HG02588 (cell line): ENCODE data around the gene CPT1B.

Experiments used
- ATAC-seq: cut with Tn5 transposase; IDR thresholded peaks from one replicate; pipeline ENCODE4 v1.9.1; 2021; ENCODE audit warnings: mild to moderate bottlenecking, moderate library complexity; ENCODE audit not compliant: unreplicated experiment

Gene CPT1B

GRCh38 chr22:50587407-50587806 lies 9.2 kb upstream of the CPT1B start:
- no peak for ATAC-seq

GRCh38 chr22:50586416-50586815 lies 8.2 kb upstream of the CPT1B start:
- no peak for ATAC-seq

- no peak for ATAC-seq
Measured at GRCh38 chr22:50585781-50586180, 7.6 kb upstream of the CPT1B start.

- no peak for ATAC-seq
Measured at GRCh38 chr22:50585238-50585637, 7.0 kb upstream of the CPT1B start.

- ATAC-seq = no peak
Measured at GRCh38 chr22:50584106-50585096, 6.2 kb upstream of the CPT1B start.

- peak; percentile 16 for ATAC-seq
Measured at GRCh38 chr22:50583294-50583861, 5.2 kb upstream of the CPT1B start.

GRCh38 chr22:50582493-50583293 lies 4.5 kb upstream of the CPT1B start, which contains the start of gene CHKB:
Gene CHKB, minus strand, starts transcription at chr22:50582849. Its CDS starts 68 bp downstream, at chr22:50582781.
- peak; percentile 89 for ATAC-seq

- ATAC-seq = peak; percentile 31
Measured at GRCh38 chr22:50581950-50582492, 3.8 kb upstream of the CPT1B start.

GRCh38 chr22:50581031-50581949 lies 3.1 kb upstream of the CPT1B start:
- no peak for ATAC-seq

- no peak for ATAC-seq
Measured at GRCh38 chr22:50579752-50580151, 1.5 kb upstream of the CPT1B start.

- no peak for ATAC-seq
Measured at GRCh38 chr22:50578776-50579310, 616 bp upstream of the CPT1B start.

GRCh38 chr22:50577697-50577986 lies 585 bp downstream of the CPT1B start:
- no peak for ATAC-seq

- no peak for ATAC-seq
Measured at GRCh38 chr22:50576806-50577696, 1.2 kb downstream of the CPT1B start.

- ATAC-seq = no peak
Measured at GRCh38 chr22:50576070-50576469, 2.2 kb downstream of the CPT1B start.

- ATAC-seq = no peak
Measured at GRCh38 chr22:50575426-50575941, 2.7 kb downstream of the CPT1B start.

GRCh38 chr22:50574383-50574755 lies 3.9 kb downstream of the CPT1B start:
- ATAC-seq = no peak

GRCh38 chr22:50573491-50574382 lies 4.5 kb downstream of the CPT1B start:
- no peak for ATAC-seq

- no peak for ATAC-seq
Measured at GRCh38 chr22:50572965-50573364, 5.3 kb downstream of the CPT1B start.
